Ovary (tissue), 3 donors: ENCODE data around the gene PKD2.

Experiments used
- POLR2A ChIP-seq: fragments of 450-650 bp; IDR thresholded peaks from one replicate; pipeline ENCODE4 v1.6.1; 2017; ENCODE audit warnings: antibody characterized with exemption, mild to moderate bottlenecking, moderate library complexity
- TF ChIP-seq, protein P1 (sequence below), 3 donors: fragments of 450-650 bp in 2 of 3; fragments of 200-600 bp in 1 of 3; IDR thresholded peaks; one replicate each; pipeline versions ENCODE4 v1.5.1 to v1.8.0; 2016 to 2022; ENCODE audit warnings: antibody characterized with exemption in 3 of 3, mild to moderate bottlenecking in 1 of 3
- donor health status: DM: no; HTN: no; CAD: no.

- TF ChIP-seq, protein P1, sequence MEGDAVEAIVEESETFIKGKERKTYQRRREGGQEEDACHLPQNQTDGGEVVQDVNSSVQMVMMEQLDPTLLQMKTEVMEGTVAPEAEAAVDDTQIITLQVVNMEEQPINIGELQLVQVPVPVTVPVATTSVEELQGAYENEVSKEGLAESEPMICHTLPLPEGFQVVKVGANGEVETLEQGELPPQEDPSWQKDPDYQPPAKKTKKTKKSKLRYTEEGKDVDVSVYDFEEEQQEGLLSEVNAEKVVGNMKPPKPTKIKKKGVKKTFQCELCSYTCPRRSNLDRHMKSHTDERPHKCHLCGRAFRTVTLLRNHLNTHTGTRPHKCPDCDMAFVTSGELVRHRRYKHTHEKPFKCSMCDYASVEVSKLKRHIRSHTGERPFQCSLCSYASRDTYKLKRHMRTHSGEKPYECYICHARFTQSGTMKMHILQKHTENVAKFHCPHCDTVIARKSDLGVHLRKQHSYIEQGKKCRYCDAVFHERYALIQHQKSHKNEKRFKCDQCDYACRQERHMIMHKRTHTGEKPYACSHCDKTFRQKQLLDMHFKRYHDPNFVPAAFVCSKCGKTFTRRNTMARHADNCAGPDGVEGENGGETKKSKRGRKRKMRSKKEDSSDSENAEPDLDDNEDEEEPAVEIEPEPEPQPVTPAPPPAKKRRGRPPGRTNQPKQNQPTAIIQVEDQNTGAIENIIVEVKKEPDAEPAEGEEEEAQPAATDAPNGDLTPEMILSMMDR (IDR thresholded peaks at IDR 0.05) = no peak
- TF ChIP-seq POLR2A = no peak
These were observed 3.5 kb downstream of the PKD2 start for GRCh38 chr4:88010966-88011365.
